ENCODE results near the gene NIT2.

NIT2 gene

DNA sequence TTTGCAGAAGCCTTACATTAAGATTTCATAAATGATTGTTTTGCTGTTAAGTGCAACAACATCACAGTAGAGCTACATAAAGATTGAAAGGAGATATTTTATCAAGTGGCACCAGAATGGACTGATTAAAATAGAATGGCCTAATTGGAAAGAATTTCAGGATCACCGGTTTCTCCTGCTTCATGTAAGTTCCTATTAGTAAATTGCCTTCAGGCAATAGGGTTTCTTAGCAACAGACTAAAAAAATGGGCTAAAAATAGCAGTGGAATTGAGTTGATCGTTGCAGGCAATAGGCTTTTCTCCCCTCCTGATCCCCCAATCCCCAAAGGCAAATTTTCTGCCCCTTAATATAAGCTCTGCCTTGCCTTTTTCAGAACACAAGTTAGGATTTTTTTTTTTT, 67.7 kb downstream of the NIT2 start:
- Histone ChIP-seq H3K14ac (ENCODE audit: low read length) (no peak overlapping the region), H3K4me1 (ENCODE audit: control insufficient read depth in 1 of 2, insufficient read depth in 2 of 2, low read length in 2 of 2) (peaks cover 4 to 5% of the 10 kb centered on the region in 2 experiments)

DNA sequence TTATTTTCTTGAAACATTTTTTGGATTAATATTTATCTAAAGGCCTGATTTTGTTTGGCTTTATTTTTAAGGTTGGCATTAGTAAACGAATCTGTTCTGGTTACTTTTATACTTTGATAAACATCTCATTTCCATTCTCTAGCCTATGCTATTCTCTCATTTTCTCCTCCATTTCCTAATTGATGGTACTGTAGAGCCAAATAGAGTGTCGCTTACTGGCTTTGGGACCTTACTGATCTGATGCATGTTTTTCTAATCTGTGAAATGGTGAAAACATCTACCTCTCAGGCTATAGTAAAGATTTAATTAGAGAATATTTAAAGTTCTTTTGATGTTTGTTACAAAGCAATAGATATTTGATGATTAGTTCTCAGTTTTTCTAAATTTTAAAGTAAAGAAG, 68.3 kb downstream of the NIT2 start:
- H3K79me1 ChIP-seq (ENCODE audit: low read length), result peaks cover 10% of the 10 kb centered on the region
- no peak overlapping the region for H3K23ac ChIP-seq (ENCODE audit: low read length)
- no peak overlapping the region for H3K9ac ChIP-seq (ENCODE audit: low read length)
- no peak for DNase-seq
- H2BK5ac ChIP-seq (ENCODE audit: low read depth, low read length, poor library complexity), result no peak overlapping the region
- no CpG with 5 or more reads among the region's 2 CpGs for WGBS (ENCODE audit: extremely low coverage, insufficient coverage, insufficient read length)
- no peak overlapping the region for H3K27ac ChIP-seq (ENCODE audit: low read depth, low read length)
- no peak overlapping the region for H4K8ac ChIP-seq (ENCODE audit: low read depth, low read length)
- no peaks in the 10 kb centered on the region for H3K27me3 ChIP-seq (ENCODE audit: insufficient read depth, low read length)
- H3K79me2 ChIP-seq (ENCODE audit: control insufficient read depth, insufficient read depth, low read length, poor library complexity), result peaks cover 14% of the 10 kb centered on the region
- H3K9me3 ChIP-seq (ENCODE audit: insufficient read depth, low read depth, low read length), result no peaks in the 10 kb centered on the region
- H2AFZ ChIP-seq (ENCODE audit: insufficient read depth, low read length, poor library complexity), result no peak overlapping the region
- no peak overlapping the region for H2BK120ac ChIP-seq (ENCODE audit: insufficient read depth, low read length, poor library complexity)
- H3K4me1 ChIP-seq (ENCODE audit: control insufficient read depth in 1 of 2, insufficient read depth in 2 of 2, low read length in 2 of 2), result peaks cover 4 to 5% of the 10 kb centered on the region in 2 experiments
- H4K91ac ChIP-seq (ENCODE audit: low read depth, low read length), result no peak overlapping the region
- no peak overlapping the region for H4K12ac ChIP-seq (ENCODE audit: low read depth, low read length)
- no peaks in the 10 kb centered on the region for H3K36me3 ChIP-seq (ENCODE audit: control insufficient read depth in 1 of 2, insufficient read depth in 2 of 2, low read length in 2 of 2)
- no peak overlapping the region for H2BK12ac ChIP-seq (ENCODE audit: low read length)
- H3K4me2 ChIP-seq (ENCODE audit: low read length), result peak overlapping the region; percentile 96
- H3K4me3 ChIP-seq (ENCODE audit: low read depth, low read length), result no peak overlapping the region
- H3K4ac ChIP-seq (ENCODE audit: low read depth, low read length), result no peak overlapping the region
- no peak overlapping the region for H3K14ac ChIP-seq (ENCODE audit: low read length)
- no peak overlapping the region for H2AK5ac ChIP-seq (ENCODE audit: low read length)
- no peak overlapping the region for H3K18ac ChIP-seq (ENCODE audit: low read length)

More for the DNA sequence above, 67.7 kb downstream of the NIT2 start:
- peak in 1 of 2 donors; percentile 76 for DNase-seq
- no peak overlapping the region for H4K91ac ChIP-seq (ENCODE audit: low read depth, low read length)
- H2BK120ac ChIP-seq (ENCODE audit: insufficient read depth, low read length, poor library complexity), result no peak overlapping the region
- no peak overlapping the region for H4K8ac ChIP-seq (ENCODE audit: low read depth, low read length)
- no peak overlapping the region for H2AFZ ChIP-seq (ENCODE audit: insufficient read depth, low read length, poor library complexity)
- H3K27ac ChIP-seq (ENCODE audit: low read depth, low read length), result peak overlapping the region; percentile 34
- H3K79me1 ChIP-seq (ENCODE audit: low read length), result peaks cover 10% of the 10 kb centered on the region
- peaks cover 14% of the 10 kb centered on the region for H3K79me2 ChIP-seq (ENCODE audit: control insufficient read depth, insufficient read depth, low read length, poor library complexity)
- no peaks in the 10 kb centered on the region for H3K9me3 ChIP-seq (ENCODE audit: insufficient read depth, low read depth, low read length)
- no peak overlapping the region for H2BK12ac ChIP-seq (ENCODE audit: low read length)
- H3K4me3 ChIP-seq (ENCODE audit: low read depth, low read length), result no peak overlapping the region
- H3K23ac ChIP-seq (ENCODE audit: low read length), result no peak overlapping the region
- H2BK5ac ChIP-seq (ENCODE audit: low read depth, low read length, poor library complexity), result no peak overlapping the region
- no peak overlapping the region for H4K12ac ChIP-seq (ENCODE audit: low read depth, low read length)
- H3K27me3 ChIP-seq (ENCODE audit: insufficient read depth, low read length), result no peaks in the 10 kb centered on the region
- H3K9ac ChIP-seq (ENCODE audit: low read length), result no peak overlapping the region
- no peak overlapping the region for H2AK5ac ChIP-seq (ENCODE audit: low read length)
- WGBS (ENCODE audit: extremely low coverage, insufficient coverage, insufficient read length), result no CpG with 5 or more reads among the region's 2 CpGs
- H3K4me2 ChIP-seq (ENCODE audit: low read length), result peak overlapping the region; percentile 96
- H3K18ac ChIP-seq (ENCODE audit: low read length), result no peak overlapping the region
- H3K4ac ChIP-seq (ENCODE audit: low read depth, low read length), result no peak overlapping the region
- no peaks in the 10 kb centered on the region for H3K36me3 ChIP-seq (ENCODE audit: control insufficient read depth in 1 of 2, insufficient read depth in 2 of 2, low read length in 2 of 2)

DNA sequence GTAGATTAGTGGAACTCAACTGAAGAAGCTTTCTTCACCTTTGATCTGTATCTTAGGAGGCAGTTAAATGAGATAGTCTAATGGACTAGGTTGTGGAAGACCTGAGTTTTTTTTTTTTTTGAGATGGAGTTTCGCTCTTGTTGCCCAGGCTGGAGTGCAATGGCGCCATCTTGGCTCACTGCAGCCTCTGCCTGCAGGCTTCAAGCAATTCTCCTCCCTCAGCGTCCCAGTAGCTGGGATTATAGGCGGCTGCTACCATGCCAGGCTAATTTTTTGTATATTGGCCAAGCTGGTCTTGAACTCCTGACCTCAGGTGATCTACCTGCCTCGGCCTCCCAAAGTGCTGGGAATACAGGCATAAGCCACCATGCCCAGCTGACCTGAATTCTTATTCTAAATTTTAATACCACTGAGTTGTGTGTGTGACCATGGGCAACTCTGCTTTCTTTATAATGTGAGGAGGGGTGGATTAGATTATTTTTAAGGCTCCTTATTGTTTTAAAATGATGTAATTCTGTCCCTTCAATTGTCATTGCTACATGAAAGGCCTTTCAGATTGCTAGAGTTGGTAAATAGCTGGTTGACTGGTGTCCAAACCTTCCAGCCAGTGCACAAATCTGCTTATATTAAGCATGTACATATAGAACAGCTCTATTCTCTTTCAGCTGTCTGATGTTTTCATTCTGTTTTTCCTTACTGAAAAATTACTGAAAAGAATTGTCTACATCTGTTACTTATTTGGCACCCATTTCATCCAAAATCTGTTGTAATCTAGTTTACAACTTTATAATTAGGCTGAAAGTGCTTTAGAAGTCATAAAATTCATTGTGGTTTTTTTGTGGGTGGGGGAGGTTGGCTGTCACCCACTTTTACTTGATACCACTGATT, 69.0 kb downstream of the NIT2 start:
- no CpG with 5 or more reads among the region's 5 CpGs for WGBS (ENCODE audit: extremely low coverage, insufficient coverage, insufficient read length)
- DNase-seq, result no peak
- H3K4me2 ChIP-seq (ENCODE audit: low read length), result no peak overlapping the region
- H4K12ac ChIP-seq (ENCODE audit: low read depth, low read length), result no peak overlapping the region
- H3K18ac ChIP-seq (ENCODE audit: low read length), result no peak overlapping the region
- no peak overlapping the region for H3K27ac ChIP-seq (ENCODE audit: low read depth, low read length)
- H3K79me1 ChIP-seq (ENCODE audit: low read length), result peaks cover 10% of the 10 kb centered on the region
- H3K4ac ChIP-seq (ENCODE audit: low read depth, low read length), result no peak overlapping the region
- no peak overlapping the region for H2BK5ac ChIP-seq (ENCODE audit: low read depth, low read length, poor library complexity)
- peaks cover 14% of the 10 kb centered on the region for H3K79me2 ChIP-seq (ENCODE audit: control insufficient read depth, insufficient read depth, low read length, poor library complexity)
- peaks cover 0 to 1% of the 10 kb centered on the region in 2 experiments for H3K36me3 ChIP-seq (ENCODE audit: control insufficient read depth in 1 of 2, insufficient read depth in 2 of 2, low read length in 2 of 2)
- no peak overlapping the region for H3K23ac ChIP-seq (ENCODE audit: low read length)
- H3K27me3 ChIP-seq (ENCODE audit: insufficient read depth, low read length), result no peaks in the 10 kb centered on the region
- peaks cover 4 to 5% of the 10 kb centered on the region in 2 experiments for H3K4me1 ChIP-seq (ENCODE audit: control insufficient read depth in 1 of 2, insufficient read depth in 2 of 2, low read length in 2 of 2)
- no peak overlapping the region for H4K8ac ChIP-seq (ENCODE audit: low read depth, low read length)
- H2AK5ac ChIP-seq (ENCODE audit: low read length), result peak overlapping the region; percentile 24
- no peak overlapping the region for H3K14ac ChIP-seq (ENCODE audit: low read length)
- H4K91ac ChIP-seq (ENCODE audit: low read depth, low read length), result no peak overlapping the region
- no peak overlapping the region for H3K4me3 ChIP-seq (ENCODE audit: low read depth, low read length)
- H3K9me3 ChIP-seq (ENCODE audit: insufficient read depth, low read depth, low read length), result no peaks in the 10 kb centered on the region
- no peak overlapping the region for H2BK12ac ChIP-seq (ENCODE audit: low read length)
- H2BK120ac ChIP-seq (ENCODE audit: insufficient read depth, low read length, poor library complexity), result no peak overlapping the region
- H2AFZ ChIP-seq (ENCODE audit: insufficient read depth, low read length, poor library complexity), result no peak overlapping the region
- H3K9ac ChIP-seq (ENCODE audit: low read length), result no peak overlapping the region

DNA sequence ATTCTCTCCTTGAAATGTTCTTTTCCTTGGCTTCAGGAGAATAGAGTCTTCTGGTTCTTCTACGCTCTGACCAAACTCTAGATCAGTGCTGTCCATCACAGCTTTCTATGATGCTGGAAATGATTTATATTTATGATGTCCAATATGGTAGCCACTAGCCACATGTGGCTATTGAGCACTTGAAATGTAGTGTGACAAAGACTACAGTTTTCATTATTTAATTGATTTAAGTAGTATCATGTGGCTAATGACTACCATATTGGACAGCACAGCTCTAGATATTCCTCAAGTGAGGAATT, 69.6 kb downstream of the NIT2 start:
- Histone ChIP-seq H3K4me3 (ENCODE audit: low read depth, low read length) (no peak overlapping the region), H3K4me1 (ENCODE audit: control insufficient read depth in 1 of 2, insufficient read depth in 2 of 2, low read length in 2 of 2) (peaks cover 4 to 5% of the 10 kb centered on the region in 2 experiments), H3K14ac (ENCODE audit: low read length) (no peak overlapping the region), H3K79me1 (ENCODE audit: low read length) (peaks cover 10% of the 10 kb centered on the region), H3K79me2 (ENCODE audit: control insufficient read depth, insufficient read depth, low read length, poor library complexity) (peaks cover 14% of the 10 kb centered on the region), H3K27me3 (ENCODE audit: insufficient read depth, low read length) (no peaks in the 10 kb centered on the region), H4K8ac (ENCODE audit: low read depth, low read length) (no peak overlapping the region), H2AK5ac (ENCODE audit: low read length) (no peak overlapping the region), H3K9ac (ENCODE audit: low read length) (no peak overlapping the region), H3K27ac (ENCODE audit: low read depth, low read length) (no peak overlapping the region), H3K4ac (ENCODE audit: low read depth, low read length) (no peak overlapping the region), H2BK120ac (ENCODE audit: insufficient read depth, low read length, poor library complexity) (no peak overlapping the region), H3K18ac (ENCODE audit: low read length) (no peak overlapping the region), H4K12ac (ENCODE audit: low read depth, low read length) (no peak overlapping the region), H3K23ac (ENCODE audit: low read length) (no peak overlapping the region), H3K36me3 (ENCODE audit: control insufficient read depth in 1 of 2, insufficient read depth in 2 of 2, low read length in 2 of 2) (peaks cover 0 to 1% of the 10 kb centered on the region in 2 experiments), H2AFZ (ENCODE audit: insufficient read depth, low read length, poor library complexity) (no peak overlapping the region), H3K4me2 (ENCODE audit: low read length) (no peak overlapping the region), H2BK5ac (ENCODE audit: low read depth, low read length, poor library complexity) (no peak overlapping the region), H4K91ac (ENCODE audit: low read depth, low read length) (no peak overlapping the region), H3K9me3 (ENCODE audit: insufficient read depth, low read depth, low read length) (no peaks in the 10 kb centered on the region), H2BK12ac (ENCODE audit: low read length) (no peak overlapping the region)
- WGBS (ENCODE audit: extremely low coverage, insufficient coverage, insufficient read length), result no CpG with 5 or more reads among the region's 1 CpG
- no peak for DNase-seq
